Nephron (organoid): ENCODE results near the gene EBF4.

Experiments used
- H3K27ac Mint-ChIP-seq, 3 experiments: 2 replicates each; pipeline ENCODE4 v1.8.0; 2020; ENCODE audit warnings: mixed read lengths in 3 of 3, mild to moderate bottlenecking in 2 of 3, moderate library complexity in 1 of 3
- H3K27me3 Mint-ChIP-seq: 2 replicates; pipeline ENCODE4 v1.8.0; 2021; ENCODE audit warnings: low read depth, mild to moderate bottlenecking, moderate library complexity, mixed read lengths
- H3K36me3 Mint-ChIP-seq: 2 replicates; pipeline ENCODE4 v1.8.0; 2020; ENCODE audit warnings: low read depth, mixed read lengths
- H3K4me1 Mint-ChIP-seq: 2 replicates; pipeline ENCODE4 v1.8.0; 2020; ENCODE audit warnings: mixed read lengths
- H3K4me3 Mint-ChIP-seq, 3 experiments: 2 replicates each; pipeline ENCODE4 v1.8.0; 2020; ENCODE audit warnings: mild to moderate bottlenecking in 3 of 3, mixed read lengths in 3 of 3, moderate library complexity in 2 of 3
- H3K9me3 Mint-ChIP-seq: 2 replicates; pipeline ENCODE4 v1.8.0; 2020; ENCODE audit warnings: mixed read lengths
- CTCF ChIP-seq, 3 experiments: fragments of 200-600 bp; sonication (generic); IDR thresholded peaks; one replicate each; pipeline ENCODE4 v1.5.0; 2021; ENCODE audit warnings: antibody characterized with exemption in 3 of 3; ENCODE audit not compliant: unreplicated experiment in 3 of 3

Gene EBF4

GRCh38 chr20:2700913-2701620, 8.5 kb downstream of the EBF4 start:
- Mint-ChIP-seq H3K36me3 (peaks cover 6% of the 10 kb centered on the region), H3K9me3 (no peaks in the 10 kb centered on the region), H3K27me3 (peaks cover 33% of the 10 kb centered on the region), H3K27ac (peak overlapping the region in 2 of 3 experiments; percentile 58 to 61), H3K4me3 (no peak overlapping the region), H3K4me1 (peaks cover 32% of the 10 kb centered on the region)
- TF ChIP-seq CTCF (IDR thresholded peaks at IDR 0.05; ENCODE audit: unreplicated experiment in 3 of 3) = no peak

GRCh38 chr20:2701671-2702081, 9.1 kb downstream of the EBF4 start:
- H3K4me1 Mint-ChIP-seq = peaks cover 29% of the 10 kb centered on the region
- H3K27me3 Mint-ChIP-seq = peaks cover 30% of the 10 kb centered on the region
- H3K27ac Mint-ChIP-seq = no peak overlapping the region
- peaks cover 6% of the 10 kb centered on the region for H3K36me3 Mint-ChIP-seq
- H3K9me3 Mint-ChIP-seq = no peaks in the 10 kb centered on the region
- TF ChIP-seq CTCF (IDR thresholded peaks at IDR 0.05; ENCODE audit: unreplicated experiment in 3 of 3) = no peak
- H3K4me3 Mint-ChIP-seq = no peak overlapping the region

DNA sequence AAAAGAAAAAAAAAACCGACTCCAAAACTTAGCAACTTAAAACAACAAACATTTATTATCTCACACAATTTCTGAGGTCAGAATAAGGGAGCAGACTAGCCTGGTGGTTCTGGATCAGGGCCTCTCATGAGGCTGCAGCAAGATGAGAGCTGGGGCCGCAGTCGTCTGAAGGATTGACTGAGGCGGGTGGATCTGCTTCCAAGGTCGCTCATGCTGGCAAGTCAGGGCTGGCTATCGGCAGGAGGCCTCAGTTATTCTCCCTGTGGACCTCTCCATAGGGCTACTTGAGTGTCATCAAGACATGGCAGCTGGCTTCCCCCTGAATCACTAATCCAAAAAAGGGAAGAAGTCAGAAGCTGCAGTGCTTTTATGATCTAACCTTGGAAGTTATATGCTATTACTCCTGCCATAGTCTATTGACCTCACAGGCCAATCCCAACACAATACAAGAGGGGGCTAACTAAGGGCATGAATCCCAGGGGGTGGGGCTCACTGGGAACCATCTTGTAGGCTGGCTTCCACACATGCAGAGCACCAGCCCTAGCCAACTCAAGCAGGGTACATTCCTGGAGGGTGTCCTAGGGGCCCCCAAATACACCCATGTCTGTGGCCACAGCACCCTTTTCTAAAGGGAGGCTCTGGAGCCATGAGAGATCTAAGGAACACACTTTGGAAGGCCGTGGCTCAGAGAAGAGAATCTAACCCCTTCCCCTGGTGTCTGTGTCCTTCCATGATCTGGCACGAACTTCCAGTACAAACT, 11.3 kb downstream of the EBF4 start:
- Mint-ChIP-seq H3K36me3 (peaks cover 6% of the 10 kb centered on the region), H3K4me1 (peaks cover 15% of the 10 kb centered on the region), H3K27ac (no peak overlapping the region), H3K9me3 (no peaks in the 10 kb centered on the region), H3K4me3 (no peak overlapping the region), H3K27me3 (peaks cover 23% of the 10 kb centered on the region)
- no peak for TF ChIP-seq CTCF (IDR thresholded peaks at IDR 0.05; ENCODE audit: unreplicated experiment in 3 of 3)

GRCh38 chr20:2705931-2706645, 13.5 kb downstream of the EBF4 start:
- TF ChIP-seq CTCF (IDR thresholded peaks at IDR 0.05; ENCODE audit: unreplicated experiment in 3 of 3) = no peak
- H3K36me3 Mint-ChIP-seq = no peaks in the 10 kb centered on the region
- no peak overlapping the region for H3K27ac Mint-ChIP-seq
- no peaks in the 10 kb centered on the region for H3K9me3 Mint-ChIP-seq
- peaks cover 5% of the 10 kb centered on the region for H3K4me1 Mint-ChIP-seq
- peaks cover 4% of the 10 kb centered on the region for H3K27me3 Mint-ChIP-seq
- H3K4me3 Mint-ChIP-seq = no peak overlapping the region

GRCh38 chr20:2706688-2707352, 14.2 kb downstream of the EBF4 start:
- no peak for TF ChIP-seq CTCF (IDR thresholded peaks at IDR 0.05; ENCODE audit: unreplicated experiment in 3 of 3)
- Mint-ChIP-seq H3K4me3 (no peak overlapping the region), H3K4me1 (peaks cover under 1% of the 10 kb centered on the region), H3K27ac (no peak overlapping the region), H3K9me3 (no peaks in the 10 kb centered on the region), H3K27me3 (peaks cover 2% of the 10 kb centered on the region), H3K36me3 (no peaks in the 10 kb centered on the region)
